Measurements from ENCODE around the gene LOXL1.
A peak's percentile ranks its signal among the peaks of the same experiment; 100 is the strongest.

LOXL1 gene

GRCh38 chr15:73899197-73900094 lies 26.8 kb upstream of the LOXL1 start:
- no peak for DNase-seq

GRCh38 chr15:73900095-73900712 lies 26.1 kb upstream of the LOXL1 start:
- DNase-seq, result no peak

- DNase-seq, result no peak
Observed at GRCh38 chr15:73901126-73901810, 25.0 kb upstream of the LOXL1 start.

- DNase-seq, result no peak
Observed at GRCh38 chr15:73902121-73903020, 23.9 kb upstream of the LOXL1 start.

GRCh38 chr15:73904026-73904815 lies 22.0 kb upstream of the LOXL1 start:
- no peak for DNase-seq

GRCh38 chr15:73905225-73905827 lies 20.9 kb upstream of the LOXL1 start:
- DNase-seq, result no peak

- no peak for DNase-seq
Observed at GRCh38 chr15:73906346-73907034, 19.8 kb upstream of the LOXL1 start.

GRCh38 chr15:73907035-73907408 lies 19.2 kb upstream of the LOXL1 start:
- DNase-seq, result no peak

- DNase-seq, result peak; percentile 65
Observed at GRCh38 chr15:73908030-73908821, 18.0 kb upstream of the LOXL1 start.

- DNase-seq, result no peak
Observed at GRCh38 chr15:73908822-73909122, 17.5 kb upstream of the LOXL1 start.

GRCh38 chr15:73909651-73910050 lies 16.6 kb upstream of the LOXL1 start:
- DNase-seq, result no peak

- no peak for DNase-seq
Observed at GRCh38 chr15:73910522-73911303, 15.5 kb upstream of the LOXL1 start.

GRCh38 chr15:73912030-73912596 lies 14.1 kb upstream of the LOXL1 start:
- no peak for DNase-seq

GRCh38 chr15:73914145-73914544 lies 12.1 kb upstream of the LOXL1 start:
- no peak for DNase-seq

- no peak for DNase-seq
Observed at GRCh38 chr15:73915082-73915481, 11.2 kb upstream of the LOXL1 start.

GRCh38 chr15:73918784-73919183 lies 7.5 kb upstream of the LOXL1 start:
- no peak for DNase-seq

GRCh38 chr15:73919706-73920105 lies 6.6 kb upstream of the LOXL1 start:
- DNase-seq, result no peak

- DNase-seq, result no peak
Observed at GRCh38 chr15:73921254-73921925, 4.9 kb upstream of the LOXL1 start.
